Esophagus muscularis mucosa (tissue), 4 donors: ENCODE measurements around the gene GFRA4.

Experiments
- CTCF ChIP-seq, 3 experiments: fragments of 200-600 bp in 2 of 3; fragments of 450-650 bp in 1 of 3; sonication (generic) in 2 of 3; IDR thresholded peaks; one replicate each; pipeline ENCODE4 v1.5.1; 2017 to 2019; ENCODE audit warnings: antibody characterized with exemption in 3 of 3, mild to moderate bottlenecking in 2 of 3, moderate library complexity in 1 of 3
- EP300 ChIP-seq: sonication (generic); formaldehyde crosslinking; IDR thresholded peaks from one replicate; pipeline ENCODE4 v1.6.1; 2017; ENCODE audit warnings: antibody characterized with exemption
- POLR2A ChIP-seq: fragments of 450-650 bp; IDR thresholded peaks from one replicate; pipeline ENCODE4 v1.6.1; 2017; ENCODE audit warnings: antibody characterized with exemption, moderate library complexity, mild to moderate bottlenecking, low read depth
- POLR2AphosphoS5 ChIP-seq, 2 donors: sonication (generic); formaldehyde crosslinking; IDR thresholded peaks; one replicate each; pipeline ENCODE4 v1.6.1; 2017; ENCODE audit warnings: antibody characterized with exemption in 2 of 2

DNA sequence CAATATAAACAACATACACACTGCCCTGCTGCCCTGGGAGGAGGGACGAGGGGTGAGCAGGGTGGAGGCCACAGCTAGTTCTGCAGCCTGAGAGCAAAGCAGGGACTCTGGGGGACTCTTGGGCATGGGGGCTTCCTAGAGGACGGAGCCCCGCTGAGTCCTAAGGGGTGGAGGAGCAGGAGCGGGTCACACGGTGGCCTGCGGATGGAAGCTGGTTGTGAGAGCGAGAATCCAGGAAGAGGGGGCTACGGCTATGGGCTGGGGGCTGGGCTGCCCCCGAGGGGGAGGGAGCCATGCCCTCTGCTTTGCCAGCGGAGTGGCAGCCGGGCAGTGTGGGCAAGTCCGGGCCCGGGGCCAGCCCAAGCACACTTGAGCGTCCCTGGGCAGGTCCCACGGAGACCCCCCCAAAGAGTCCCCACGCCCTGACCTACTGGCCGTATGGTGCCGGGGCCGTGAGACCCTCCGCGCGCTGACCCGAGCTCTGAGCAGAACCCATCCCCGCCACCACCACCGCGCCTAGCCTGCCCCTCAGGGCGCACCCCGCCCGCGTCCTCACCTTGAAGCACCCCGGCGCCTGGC, 18.2 kb upstream of the GFRA4 start:
- TF ChIP-seq CTCF (IDR thresholded peaks at IDR 0.05) (no peak), POLR2AphosphoS5 (IDR thresholded peaks at IDR 0.05) (no peak), EP300 (no peak), POLR2A (no peak)
